Measurements from ENCODE around the gene RFX4.
"Not testable (repeated sequence)": the region's sequence is repeated elsewhere in the genome, so short reads cannot be mapped to it uniquely, and the experiment has no call there.

Gene RFX4

DNA sequence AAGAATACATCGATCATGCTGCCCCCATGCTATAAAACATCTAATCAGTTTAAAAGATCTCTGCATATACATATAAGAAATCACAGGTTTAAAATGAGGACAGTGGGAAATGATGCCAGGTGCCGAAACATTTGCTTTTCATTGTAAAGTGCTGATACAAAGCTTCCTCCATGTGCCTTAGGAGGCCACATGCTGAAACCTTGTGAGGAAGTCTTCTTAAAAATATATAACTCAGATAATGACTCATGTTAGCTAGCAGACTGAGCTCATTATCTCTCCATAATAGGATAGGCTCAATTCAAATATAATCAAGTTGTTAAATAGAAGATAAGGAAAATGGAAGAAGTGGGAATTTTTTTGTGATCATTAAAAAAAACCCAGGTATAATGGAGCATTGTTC, 65.9 kb downstream of the RFX4 start:
- no peak for DNase-seq

- DNase-seq, result no peak
These were observed 68.7 kb downstream of the RFX4 start for GRCh38 chr12:106651552-106651951.

DNA sequence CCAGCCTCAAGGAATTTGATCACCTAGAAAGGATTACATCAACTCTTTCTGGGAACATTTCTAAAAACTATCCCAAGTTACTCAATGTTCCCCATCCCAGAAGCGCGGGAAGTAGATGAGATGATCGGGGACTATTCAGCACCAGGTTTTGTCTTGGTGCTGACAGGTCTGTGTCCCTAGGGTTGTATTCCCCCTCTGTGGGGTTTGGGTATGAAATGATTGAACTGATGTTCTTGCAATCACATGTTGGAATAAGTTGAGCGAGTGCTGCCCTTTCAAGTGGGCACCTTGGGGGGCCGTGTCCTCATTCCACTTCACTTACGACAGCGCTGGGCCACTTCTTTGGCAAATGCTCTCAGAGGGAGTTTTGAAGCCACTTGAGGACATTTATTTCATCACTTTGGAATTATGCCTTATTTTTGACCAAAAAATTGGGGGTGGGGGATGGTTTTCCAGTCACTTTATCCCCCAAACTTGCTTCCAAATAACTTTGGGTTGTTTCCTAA, 69.8 kb downstream of the RFX4 start:
- no peak for DNase-seq

- no peak for DNase-seq
These were observed 72.8 kb downstream of the RFX4 start for GRCh38 chr12:106655577-106655976.

DNA sequence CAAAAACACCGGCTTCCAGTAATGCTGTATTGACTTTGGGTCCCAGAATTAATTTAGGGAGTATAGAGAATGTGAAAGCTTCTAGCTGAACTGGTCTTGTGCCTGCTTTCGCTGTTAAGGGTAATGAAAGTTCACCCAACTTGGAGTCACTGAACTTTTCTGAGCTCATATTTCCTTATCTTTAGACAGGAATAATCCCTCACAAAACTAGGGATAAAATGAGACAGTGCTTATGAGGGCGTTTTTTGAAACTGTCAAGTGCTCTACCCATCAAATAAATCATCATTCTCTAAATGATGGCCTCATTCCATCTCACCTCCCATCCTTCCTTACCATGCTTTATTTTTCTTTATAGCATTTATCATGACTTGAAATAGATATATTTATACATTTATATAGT, 74.7 kb downstream of the RFX4 start:
- no peak for DNase-seq

DNA sequence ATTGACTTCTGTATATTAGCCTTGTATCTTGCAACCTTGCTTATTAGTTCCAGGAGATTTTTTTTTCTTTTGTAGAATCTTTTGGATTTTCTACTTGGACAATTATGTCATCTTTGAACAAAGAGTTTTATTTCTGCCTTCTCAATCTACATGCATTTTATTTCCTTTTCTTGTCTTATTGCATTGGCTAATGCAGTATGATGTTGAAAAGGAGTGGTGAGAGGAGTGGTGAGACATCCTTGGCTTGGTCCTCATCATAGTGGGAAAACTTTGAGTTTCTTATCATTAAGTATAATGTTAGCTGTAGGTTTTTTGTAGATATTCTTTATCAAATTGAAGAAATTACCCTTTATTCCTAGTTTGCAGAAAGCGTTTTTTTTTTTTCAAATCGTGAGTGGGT, 80.6 kb downstream of the RFX4 start:
- DNase-seq, result no peak

GRCh38 chr12:106669216-106669615, 86.4 kb downstream of the RFX4 start:
- DNase-seq, result no peak

GRCh38 chr12:106670131-106670530, 87.3 kb downstream of the RFX4 start:
- DNase-seq, result no peak

GRCh38 chr12:106671840-106672239, 89.0 kb downstream of the RFX4 start:
- DNase-seq, result no peak

- DNase-seq, result no peak
These were observed 89.7 kb downstream of the RFX4 start for GRCh38 chr12:106672314-106673025.

DNA sequence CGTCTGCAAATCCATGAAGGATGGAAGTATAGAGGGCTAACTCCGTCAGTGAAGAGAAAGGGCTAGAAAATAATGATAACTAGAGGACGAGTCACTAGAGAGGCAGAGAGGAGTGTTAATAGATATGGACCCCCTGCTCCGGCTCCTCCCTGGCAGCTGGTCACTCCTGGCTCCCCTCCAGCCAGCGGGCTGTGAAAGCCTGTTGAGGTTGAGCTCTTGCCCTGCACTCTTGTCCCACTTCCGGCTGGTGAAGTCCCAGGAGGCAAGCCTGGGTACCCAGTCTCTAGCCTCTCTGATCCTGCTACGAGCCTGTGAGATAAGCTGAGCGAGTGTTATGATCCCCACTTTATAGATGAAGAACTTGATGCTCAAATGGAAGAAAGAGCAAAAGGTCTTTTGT, 90.3 kb downstream of the RFX4 start:
- DNase-seq, result no peak

GRCh38 chr12:106675651-106676435, 93.0 kb downstream of the RFX4 start:
- no peak for DNase-seq

DNA sequence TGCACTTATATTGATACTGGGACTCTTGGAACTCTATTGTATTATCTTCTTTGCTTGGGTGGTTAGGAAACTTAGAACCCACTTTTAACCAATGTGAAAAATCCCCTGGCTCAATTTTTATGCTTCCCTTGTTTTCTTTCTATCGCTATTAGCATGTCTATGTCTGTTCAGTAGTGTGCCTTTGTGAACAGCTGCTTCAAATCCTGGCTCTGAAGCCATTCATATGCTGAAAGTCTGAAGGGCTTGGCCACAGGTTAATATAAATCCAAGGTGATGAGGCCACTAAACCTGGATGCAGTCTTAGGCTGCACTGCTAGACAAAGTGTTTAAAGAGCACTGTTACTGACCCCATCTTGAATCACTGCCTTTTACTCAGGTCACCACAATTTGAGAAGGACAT, 96.8 kb downstream of the RFX4 start:
- no peak for DNase-seq

- DNase-seq, result no peak
These were observed 97.5 kb downstream of the RFX4 start for GRCh38 chr12:106680280-106680679.

- no peak for DNase-seq
These were observed 98.4 kb downstream of the RFX4 start for GRCh38 chr12:106681210-106681609.

DNA sequence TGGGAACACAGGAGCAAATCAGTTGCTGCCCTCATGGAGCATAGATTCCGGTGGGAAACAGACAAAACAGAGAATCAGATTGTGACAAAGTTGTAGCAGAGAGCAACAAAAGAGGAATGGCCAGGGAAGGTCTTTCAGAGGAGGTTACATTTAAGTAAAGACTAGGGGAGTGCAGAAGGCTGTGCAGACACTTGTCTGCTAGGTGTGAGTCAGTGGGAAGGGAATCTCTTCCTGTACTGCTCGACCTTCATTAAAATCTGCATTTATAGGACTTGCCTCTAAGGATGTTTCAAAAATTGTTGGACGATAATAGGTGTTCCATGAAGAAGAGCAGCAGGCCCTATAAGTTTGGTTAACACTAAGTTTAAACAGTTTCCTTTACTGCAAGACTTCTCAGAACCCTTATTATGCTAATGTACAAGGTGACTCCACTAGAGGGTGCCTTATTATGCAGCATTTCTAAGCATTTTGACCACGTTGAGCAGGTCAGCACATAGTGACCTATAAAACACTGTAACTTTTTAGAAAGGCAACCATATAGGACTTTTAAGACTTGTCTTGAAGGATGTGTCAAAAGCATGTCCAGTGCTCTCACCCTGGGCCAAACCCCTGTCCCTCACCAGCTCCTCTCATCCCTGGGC, 99.9 kb downstream of the RFX4 start:
- no peak for DNase-seq

DNA sequence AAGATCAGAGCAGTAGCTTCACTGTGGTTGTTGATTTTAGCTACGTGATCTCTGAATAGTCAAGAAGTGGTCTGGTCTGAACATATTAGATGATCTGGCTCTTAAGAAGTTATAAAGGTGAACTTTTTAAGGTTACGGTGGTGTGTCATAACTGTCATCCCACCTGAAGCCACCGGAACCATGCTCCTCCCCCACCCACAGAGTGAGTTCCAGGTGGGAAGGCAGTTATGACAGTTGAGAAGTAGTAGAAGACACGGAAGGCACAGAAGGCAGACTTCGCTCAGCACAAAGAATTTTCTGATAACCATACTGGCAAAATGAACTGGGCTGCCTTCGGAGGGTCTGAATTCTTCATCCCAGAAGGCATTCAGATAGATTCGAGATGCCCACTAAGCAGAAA, 101.7 kb downstream of the RFX4 start:
- DNase-seq, result no peak

DNA sequence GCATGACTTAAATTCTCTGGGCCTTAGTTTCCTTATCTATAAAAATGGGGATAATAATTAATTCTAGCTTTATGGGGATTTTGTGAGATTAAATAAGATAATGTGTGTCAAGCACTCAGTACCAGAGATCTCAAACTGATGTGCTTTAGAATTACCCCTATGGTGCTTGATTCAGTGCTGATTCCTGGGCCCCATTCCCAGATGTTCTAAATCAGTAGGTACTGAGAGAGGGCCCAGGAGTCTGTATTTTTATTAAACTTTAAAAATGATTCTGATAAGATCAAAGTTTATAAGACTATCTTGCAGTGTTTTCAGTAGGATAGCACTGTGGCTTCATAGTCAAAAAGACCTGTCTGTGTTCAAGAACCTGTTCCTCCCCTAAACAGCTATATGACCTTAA, 102.6 kb downstream of the RFX4 start:
- no peak for DNase-seq

DNA sequence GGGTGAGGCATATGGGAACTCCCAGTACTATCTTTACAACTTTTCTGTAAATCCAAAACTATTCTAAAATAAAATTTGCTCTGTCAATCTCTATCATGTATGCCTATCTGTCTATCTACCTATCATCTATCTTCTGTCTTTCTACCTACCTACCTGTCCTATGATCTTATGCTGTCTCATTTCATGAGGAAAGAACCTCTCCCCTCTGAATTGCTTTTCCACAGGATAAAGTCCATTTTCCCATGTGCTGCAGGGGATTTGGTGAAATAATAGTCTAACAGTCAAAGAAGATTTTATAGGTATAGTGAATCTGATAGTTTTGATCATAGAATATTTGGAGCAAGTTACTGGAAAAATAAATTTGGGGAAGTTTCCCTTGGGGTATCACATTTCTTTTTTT, 104.9 kb downstream of the RFX4 start:
- DNase-seq, result no peak

DNA sequence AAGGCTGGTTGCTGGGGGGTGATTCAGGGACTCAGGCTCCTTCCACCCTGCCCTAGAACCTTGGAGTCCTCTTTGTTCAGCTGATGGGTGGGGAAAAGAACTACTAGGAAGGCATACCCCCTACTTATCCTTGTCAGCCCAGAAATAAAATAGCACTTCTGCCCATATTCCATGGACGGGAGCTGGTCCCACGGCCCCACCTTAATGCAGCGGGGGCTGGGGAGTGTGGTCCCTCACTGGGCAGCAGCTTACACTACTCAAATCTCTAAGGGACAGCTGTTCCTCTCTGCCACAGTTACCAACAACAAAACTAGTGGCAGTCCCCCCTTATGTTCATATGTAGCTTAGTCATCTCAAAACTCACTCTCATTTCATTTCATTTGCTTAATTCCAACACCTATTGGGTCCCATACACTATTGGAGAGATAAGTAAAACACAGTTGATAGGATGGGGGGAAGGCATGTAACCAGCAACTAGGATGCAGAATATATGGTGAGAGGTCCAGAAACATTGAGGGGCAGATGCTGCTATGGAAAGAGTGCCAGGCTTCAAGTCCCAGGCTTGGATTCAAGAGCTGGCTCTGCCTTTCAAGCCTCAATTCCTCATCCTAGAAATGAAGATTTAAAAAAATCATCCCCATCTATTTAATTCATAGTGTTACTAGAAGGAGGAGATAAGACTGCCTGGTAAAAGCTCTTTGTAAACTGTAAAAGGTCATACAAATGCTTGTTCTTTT, 107.9 kb downstream of the RFX4 start:
- DNase-seq, result no peak

GRCh38 chr12:106692033-106692432, 109.2 kb downstream of the RFX4 start:
- DNase-seq, result not testable (repeated sequence)

GRCh38 chr12:106692896-106693820, 110.4 kb downstream of the RFX4 start:
- DNase-seq, result no peak

Data from SHP77 treated with DMSO at 0.1 percent for 48 hours (cell line).